ENCODE measurements around the gene GOLGA8Q. TPM values are rescaled to one million over a fixed set of nuclear protein-coding genes. Genes with fewer than 3 reads are reported as not detected.
"Not testable (repeated sequence)": the region's sequence is repeated elsewhere in the genome, so short reads cannot be mapped to it uniquely, and the experiment has no call there.

Gene GOLGA8Q, protein sequence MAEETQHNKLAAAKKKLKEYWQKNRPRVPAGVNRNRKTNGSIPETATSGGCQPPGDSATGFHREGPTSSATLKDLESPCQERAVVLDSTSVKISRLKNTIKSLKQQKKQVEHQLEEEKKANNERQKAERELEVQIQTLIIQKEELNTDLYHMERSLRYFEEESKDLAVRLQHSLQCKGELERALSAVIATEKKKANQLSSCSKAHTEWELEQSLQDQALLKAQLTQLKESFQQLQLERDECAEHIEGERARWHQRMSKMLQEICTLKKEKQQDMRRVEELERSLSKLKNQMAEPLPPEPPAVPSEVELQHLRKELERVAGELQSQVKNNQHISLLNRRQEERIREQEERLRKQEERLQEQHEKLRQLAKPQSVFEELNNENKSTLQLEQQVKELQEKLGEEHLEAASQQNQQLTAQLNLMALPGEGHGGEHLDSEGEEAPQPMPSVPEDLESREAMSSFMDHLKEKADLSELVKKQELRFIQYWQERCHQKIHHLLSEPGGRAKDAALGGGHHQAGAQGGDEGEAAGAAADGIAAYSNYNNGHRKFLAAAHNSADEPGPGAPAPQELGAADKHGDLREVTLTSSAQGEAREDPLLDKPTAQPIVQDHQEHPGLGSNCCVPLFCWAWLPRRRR
- total RNA-seq, result under 1 TPM in 1 of 2 donors, not detected in 1; 0.15 TPM

DNA sequence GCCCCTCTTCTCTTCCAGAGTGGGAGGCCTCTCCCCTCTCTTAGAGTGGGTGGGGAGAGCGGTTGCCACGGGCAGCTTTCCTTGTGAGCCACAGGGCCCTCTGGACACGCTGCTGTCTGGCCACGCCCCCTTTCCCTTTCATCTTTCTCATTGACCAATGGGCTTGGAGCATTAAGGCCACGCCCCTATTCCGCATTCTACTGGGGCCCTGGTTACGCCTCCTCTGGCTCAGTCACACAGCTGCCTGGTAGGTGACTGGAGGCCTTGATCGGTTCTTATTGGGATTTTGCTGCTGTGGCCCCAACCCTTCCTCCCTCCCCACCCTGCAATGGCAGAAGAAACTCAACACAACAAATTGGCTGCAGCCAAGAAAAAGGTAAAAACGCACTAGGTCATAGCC, at the start of gene GOLGA8Q:
Gene GOLGA8Q, plus strand, starts transcription at position 301 of the 400 bp plus-strand sequence. Its CDS starts 28 bp downstream, at position 329.
- intact Hi-C loops (cut with DNase I); DNase-seq; H3K4me3 ChIP-seq; H3K9me3 ChIP-seq; H3K27ac ChIP-seq; H3K36me3 ChIP-seq; H3K4me1 ChIP-seq; H3K9ac ChIP-seq (ENCODE audit: low read depth in 2 of 2, low read length in 2 of 2); H3K27me3 ChIP-seq: not testable (repeated sequence)

DNA sequence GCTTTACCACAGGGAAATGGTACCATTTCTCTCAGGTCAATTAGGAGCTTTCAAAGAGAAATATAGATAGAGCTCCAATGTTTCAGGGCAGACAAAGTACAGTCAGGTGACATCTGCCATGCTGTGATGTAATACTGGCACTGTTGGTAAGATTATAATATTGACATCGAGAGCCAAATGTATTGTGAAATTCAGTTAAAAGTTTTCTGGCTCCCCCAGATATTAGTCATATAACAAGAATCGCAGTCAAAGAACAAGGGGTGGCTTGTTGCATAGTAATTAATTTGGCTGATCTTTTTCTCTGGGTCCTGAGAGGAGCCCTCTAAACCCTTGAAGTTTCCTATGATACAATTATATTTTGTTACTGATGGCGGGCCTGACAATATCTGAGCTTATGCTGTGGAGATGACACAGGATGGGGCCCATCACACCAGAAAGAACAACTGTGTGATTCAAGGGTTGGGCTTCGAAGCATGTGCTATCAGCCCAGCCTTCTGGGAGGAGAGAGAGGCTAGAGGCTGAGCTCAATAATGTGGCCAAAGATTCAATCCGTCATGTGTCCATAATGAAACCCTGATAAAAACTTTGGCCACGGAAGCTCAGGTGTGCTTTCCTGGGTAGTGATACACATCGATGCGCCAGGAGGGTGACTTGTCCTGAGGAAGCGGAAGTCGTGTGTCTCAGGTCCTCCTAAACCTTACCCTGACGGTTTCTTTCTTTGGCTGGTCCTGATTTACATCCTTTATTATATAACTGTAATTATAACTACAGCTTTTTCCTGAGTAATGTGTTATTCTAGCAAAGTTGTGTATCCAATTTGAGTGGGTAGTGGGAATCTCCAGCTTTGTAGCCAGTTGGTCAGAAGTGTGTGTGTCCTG, 48.7 kb upstream of the GOLGA8Q start:
- H3K27me3 ChIP-seq; H3K9ac ChIP-seq (ENCODE audit: low read depth in 2 of 2, low read length in 2 of 2); H3K36me3 ChIP-seq; intact Hi-C loops (cut with DNase I); H3K9me3 ChIP-seq; H3K4me3 ChIP-seq; H3K4me1 ChIP-seq; DNase-seq; H3K27ac ChIP-seq: not testable (repeated sequence)

DNA sequence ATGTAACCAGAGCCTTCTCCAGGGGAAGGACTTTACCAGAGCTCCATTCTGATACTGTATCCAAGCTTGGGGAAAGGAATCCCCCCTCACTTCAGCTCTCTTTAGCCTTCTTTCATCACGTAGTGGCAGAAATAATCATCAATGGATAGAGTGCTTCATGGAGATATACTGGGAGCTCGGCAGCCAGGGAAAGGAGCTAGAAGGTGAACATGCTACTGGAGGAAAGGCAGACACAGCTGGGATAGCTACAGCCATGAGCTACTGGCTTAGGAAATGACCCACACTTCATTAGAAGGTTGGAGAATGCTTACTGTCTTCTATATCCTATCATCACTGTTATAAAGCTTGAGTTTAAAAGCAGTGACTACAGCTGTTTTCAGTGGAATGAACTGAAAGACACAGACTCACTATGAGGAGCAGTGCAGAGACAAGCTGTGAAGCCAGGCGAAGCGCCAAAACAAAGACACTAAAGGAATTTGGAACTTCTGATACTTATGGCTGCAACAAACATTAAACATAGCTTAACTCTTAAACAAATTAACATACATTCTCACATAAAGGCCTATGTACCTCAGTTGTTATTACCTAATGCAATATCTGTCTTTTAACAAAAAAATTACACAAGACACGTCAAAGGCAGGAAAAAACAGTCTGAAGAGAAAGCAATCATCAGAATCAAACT, 47.5 kb upstream of the GOLGA8Q start:
- H3K9me3 ChIP-seq; H3K4me3 ChIP-seq; H3K36me3 ChIP-seq; H3K4me1 ChIP-seq; H3K9ac ChIP-seq (ENCODE audit: low read depth in 2 of 2, low read length in 2 of 2); DNase-seq; intact Hi-C loops (cut with DNase I); H3K27me3 ChIP-seq; H3K27ac ChIP-seq: not testable (repeated sequence)

DNA sequence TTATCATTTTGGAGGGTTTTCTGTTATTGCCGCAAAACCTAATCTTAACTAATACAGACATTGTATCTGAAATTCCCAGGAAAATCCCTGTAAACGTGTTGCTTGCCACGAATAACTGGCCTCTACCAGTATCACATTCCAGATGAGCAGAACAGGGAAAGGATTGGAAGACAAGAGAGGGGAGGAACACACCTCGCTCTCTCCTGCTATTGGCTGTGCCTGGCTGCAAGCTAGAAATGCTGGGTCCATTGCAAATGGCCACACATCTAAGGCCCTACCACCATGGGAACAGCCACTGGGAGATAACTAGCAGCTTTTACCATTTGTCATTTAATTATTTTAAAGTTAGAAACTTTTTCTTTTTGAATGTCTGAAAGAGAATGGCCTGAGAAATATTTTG, 37.3 kb upstream of the GOLGA8Q start:
- H3K27me3 ChIP-seq; H3K27ac ChIP-seq; H3K4me1 ChIP-seq; H3K4me3 ChIP-seq; DNase-seq; H3K9ac ChIP-seq (ENCODE audit: low read depth in 2 of 2, low read length in 2 of 2); H3K9me3 ChIP-seq; intact Hi-C loops (cut with DNase I); H3K36me3 ChIP-seq: not testable (repeated sequence)

DNA sequence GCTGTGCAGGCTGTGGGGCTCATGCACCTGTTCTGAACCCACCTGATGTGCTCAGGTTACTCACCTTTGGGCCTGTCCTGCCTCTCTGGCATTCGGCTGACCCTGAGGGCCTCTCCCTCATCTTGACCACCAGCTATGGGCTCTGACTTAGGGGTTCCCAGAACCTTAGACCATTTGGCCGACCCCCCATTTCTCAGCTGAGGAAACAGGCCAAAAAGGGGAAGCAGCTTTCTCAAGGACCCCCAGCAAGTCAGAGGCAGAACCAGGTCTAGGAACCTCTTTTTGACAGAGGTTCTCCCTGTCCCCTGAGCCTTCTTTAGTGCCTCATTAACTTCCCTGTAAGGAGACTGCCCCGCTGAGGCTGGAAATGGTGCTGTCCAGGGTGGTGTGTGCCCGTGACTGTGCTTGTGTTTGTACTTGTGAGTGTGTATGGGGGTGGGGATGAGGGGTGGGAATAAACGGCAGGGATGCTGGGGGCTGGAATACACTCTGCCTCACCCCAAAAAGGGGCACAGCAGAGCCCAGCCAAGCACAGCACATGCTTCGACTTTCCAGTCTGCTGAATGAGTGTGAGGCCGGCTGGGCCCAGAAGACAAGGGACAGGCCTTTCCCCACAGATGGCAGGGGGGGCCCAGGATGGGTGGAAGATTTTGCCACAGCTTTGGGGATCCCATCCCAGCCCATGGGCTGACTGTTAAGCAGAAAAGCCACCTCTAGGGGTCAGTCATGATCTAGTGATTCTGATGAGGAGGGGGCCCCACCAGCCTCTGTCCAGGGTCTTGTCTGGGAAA, 28.2 kb upstream of the GOLGA8Q start:
- H3K9me3 ChIP-seq; H3K27ac ChIP-seq; intact Hi-C loops (cut with DNase I); H3K27me3 ChIP-seq; DNase-seq; H3K9ac ChIP-seq (ENCODE audit: low read depth in 2 of 2, low read length in 2 of 2); H3K4me3 ChIP-seq; H3K36me3 ChIP-seq; H3K4me1 ChIP-seq: not testable (repeated sequence)

DNA sequence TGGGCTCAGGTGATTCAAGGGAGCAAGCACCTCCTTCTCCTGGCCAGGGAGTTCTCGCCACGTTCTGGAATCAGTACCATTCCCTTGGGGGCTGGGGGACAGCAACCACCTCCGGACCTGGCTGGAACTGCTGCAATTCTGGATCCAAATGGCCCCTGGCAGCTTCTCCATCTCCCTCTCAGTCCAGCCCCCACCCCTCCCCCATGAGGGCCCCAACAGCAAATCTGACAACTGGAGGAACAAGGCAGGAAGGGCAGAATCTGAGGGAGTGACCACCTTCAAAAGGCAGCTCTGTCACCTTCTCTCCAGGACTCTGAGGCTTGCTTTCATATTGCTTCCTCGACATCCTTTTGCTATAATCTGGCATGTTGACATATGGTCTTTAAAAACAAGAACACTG, 25.9 kb upstream of the GOLGA8Q start:
- H3K4me3 ChIP-seq; H3K9ac ChIP-seq (ENCODE audit: low read depth in 2 of 2, low read length in 2 of 2); DNase-seq; H3K27me3 ChIP-seq; H3K9me3 ChIP-seq; H3K27ac ChIP-seq; H3K36me3 ChIP-seq; H3K4me1 ChIP-seq; intact Hi-C loops (cut with DNase I): not testable (repeated sequence)

DNA sequence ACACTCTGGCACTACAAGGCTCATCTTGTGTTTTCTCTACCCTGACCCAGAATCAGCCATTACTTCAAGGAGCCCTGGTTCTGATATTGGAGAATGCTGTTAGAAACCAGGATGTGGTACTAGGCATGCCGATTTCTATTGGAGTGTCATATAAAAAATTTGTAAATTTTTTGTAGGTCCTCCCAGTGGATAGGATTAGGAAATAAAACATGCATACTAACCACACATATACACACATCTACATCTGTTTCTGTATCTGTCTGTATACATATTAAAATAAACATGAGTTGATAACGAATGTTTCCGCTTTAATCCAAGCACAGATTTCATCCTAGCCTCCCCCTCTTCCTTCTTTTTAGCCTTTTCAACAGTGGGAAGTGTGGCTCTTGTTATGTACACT, 22.8 kb upstream of the GOLGA8Q start:
- H3K9ac ChIP-seq (ENCODE audit: low read depth in 2 of 2, low read length in 2 of 2); H3K4me1 ChIP-seq; DNase-seq; H3K36me3 ChIP-seq; H3K27me3 ChIP-seq; H3K27ac ChIP-seq; intact Hi-C loops (cut with DNase I); H3K9me3 ChIP-seq; H3K4me3 ChIP-seq: not testable (repeated sequence)

DNA sequence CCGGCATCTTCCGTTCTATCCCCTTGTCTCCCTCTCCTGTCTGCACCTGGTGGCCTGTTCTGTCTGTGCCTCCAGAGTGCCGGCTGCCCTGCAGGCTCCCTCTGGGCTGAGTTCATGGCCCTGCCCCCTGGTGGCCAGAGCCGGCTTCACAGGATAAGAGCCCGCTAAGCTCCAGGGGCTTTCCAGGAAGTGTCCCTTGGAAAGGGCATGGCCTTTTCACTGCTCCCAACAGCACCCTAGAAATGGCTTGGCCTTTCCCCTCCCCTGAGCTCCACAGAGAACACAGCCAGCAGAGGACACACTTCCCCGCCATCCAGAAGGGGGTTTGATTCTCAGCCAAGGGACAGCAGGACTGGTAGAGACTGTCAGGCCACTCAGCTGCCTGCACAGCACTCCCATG, 15.1 kb downstream of the GOLGA8Q start:
- intact Hi-C loops (cut with DNase I); H3K4me3 ChIP-seq; DNase-seq; H3K9ac ChIP-seq (ENCODE audit: low read depth in 2 of 2, low read length in 2 of 2); H3K27ac ChIP-seq; H3K36me3 ChIP-seq; H3K4me1 ChIP-seq; H3K27me3 ChIP-seq; H3K9me3 ChIP-seq: not testable (repeated sequence)

DNA sequence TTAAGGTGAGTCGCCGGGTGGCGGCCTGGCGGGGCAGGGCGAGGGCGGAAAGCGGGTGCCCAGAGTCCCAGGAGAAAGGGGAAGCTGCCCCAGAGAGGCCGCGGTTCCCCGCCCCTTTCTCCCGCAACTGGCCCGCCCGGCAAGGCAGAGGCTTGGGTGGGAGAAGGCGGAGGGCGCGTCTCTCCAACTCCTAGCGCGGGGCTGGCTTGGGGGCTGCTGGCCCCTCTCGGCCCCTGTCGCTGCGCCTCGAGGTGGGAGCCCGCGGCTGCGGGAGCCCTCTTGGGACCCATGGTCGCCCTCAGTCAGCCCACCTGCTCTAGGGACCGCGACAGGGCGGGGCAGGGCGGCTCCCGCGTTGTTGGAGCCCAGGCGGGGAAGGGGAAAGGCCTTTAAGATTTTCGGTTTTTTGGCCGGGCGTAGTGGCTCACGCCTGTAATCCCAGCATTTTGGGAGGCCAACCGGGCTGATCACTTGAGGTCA, 21.2 kb downstream of the GOLGA8Q start:
- H3K27ac ChIP-seq; H3K9me3 ChIP-seq; H3K9ac ChIP-seq (ENCODE audit: low read depth in 2 of 2, low read length in 2 of 2); intact Hi-C loops (cut with DNase I); H3K27me3 ChIP-seq; H3K4me3 ChIP-seq; H3K4me1 ChIP-seq; DNase-seq; H3K36me3 ChIP-seq: not testable (repeated sequence)

DNA sequence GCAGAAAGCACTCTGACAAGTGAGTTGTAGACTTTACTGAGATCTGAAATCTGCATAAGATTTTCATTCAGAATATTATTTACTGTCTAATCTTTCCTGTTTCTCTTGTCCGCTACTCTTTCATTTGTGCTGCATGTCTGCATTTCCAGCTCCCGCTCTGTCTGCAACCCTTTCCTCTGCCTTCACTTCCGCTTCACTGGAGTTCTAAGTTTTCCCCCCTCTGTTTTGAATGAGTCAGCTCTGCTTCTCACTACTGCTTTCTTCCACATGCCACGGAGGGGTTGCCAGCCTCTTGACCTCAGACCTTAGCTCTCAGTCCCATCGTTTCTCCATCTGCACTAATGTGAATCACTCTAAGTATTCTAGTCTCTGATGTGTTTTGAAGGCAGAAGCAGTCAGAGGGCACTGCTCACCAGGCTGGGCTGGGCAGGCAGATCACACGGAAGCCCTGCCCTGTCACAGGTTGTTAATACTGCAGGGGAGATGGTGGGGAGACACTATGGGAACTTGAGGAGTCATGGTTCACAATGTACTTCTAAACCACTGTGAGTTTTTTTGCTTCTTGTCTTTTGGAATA, 27.6 kb downstream of the GOLGA8Q start:
- H3K9me3 ChIP-seq; H3K4me3 ChIP-seq; H3K27me3 ChIP-seq; H3K36me3 ChIP-seq; H3K9ac ChIP-seq (ENCODE audit: low read depth in 2 of 2, low read length in 2 of 2); H3K4me1 ChIP-seq; H3K27ac ChIP-seq; DNase-seq; intact Hi-C loops (cut with DNase I): not testable (repeated sequence)

DNA sequence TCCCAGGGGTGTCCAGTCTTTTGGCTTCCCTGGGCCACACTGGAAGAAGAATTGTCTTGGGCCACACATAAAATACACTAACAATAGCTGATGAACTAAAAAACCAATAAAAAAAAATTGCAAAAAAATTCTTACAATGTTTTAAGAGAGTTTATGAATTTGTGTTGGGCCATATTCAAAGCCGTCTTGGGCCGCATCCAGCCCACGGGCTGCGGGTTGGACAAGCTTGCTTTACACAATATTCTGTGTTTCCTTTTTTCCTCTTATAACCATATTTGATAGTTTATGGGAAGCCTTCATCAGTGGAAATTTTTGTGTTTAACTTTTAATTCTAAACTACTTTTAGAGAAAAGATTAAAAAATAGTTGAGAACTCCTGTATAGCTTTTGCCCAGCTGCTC, 28.9 kb downstream of the GOLGA8Q start:
- H3K4me1 ChIP-seq; H3K4me3 ChIP-seq; H3K36me3 ChIP-seq; intact Hi-C loops (cut with DNase I); H3K9ac ChIP-seq (ENCODE audit: low read depth in 2 of 2, low read length in 2 of 2); H3K27me3 ChIP-seq; H3K9me3 ChIP-seq; H3K27ac ChIP-seq; DNase-seq: not testable (repeated sequence)

DNA sequence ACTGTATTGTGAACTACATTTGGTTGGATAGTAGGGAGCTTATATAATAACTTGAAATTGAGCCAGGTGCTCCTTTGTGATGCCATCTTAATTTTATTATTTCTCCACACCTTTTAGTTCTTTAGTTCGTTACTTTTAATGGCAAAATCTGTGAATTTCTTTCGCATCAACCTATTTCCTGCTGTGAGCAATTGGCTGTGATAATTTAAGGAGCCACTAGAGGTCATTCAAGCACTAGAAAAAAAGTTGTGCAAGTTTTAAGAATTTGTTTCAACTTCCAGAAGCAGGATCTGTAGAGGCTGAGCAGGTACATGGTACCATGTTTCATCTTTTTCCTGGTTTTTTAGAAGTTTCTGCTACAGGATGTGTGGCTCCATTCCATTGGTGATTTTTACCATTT, 47.1 kb downstream of the GOLGA8Q start:
- H3K36me3 ChIP-seq; H3K4me3 ChIP-seq; H3K4me1 ChIP-seq; H3K27ac ChIP-seq; H3K27me3 ChIP-seq; H3K9ac ChIP-seq (ENCODE audit: low read depth in 2 of 2, low read length in 2 of 2); H3K9me3 ChIP-seq; intact Hi-C loops (cut with DNase I); DNase-seq: not testable (repeated sequence)
